ENCODE results near the gene LHX2.

The LHX2 gene

GRCh38 chr9:124013309-124014210 is 2.0 kb downstream of the LHX2 start:
- no peak for DNase-seq (ENCODE audit: low read depth)

GRCh38 chr9:124014211-124014955 is 2.8 kb downstream of the LHX2 start:
- DNase-seq (ENCODE audit: low read depth), result no peak

GRCh38 chr9:124014956-124015660 is 3.5 kb downstream of the LHX2 start:
- no peak for DNase-seq (ENCODE audit: low read depth)

- no peak for DNase-seq (ENCODE audit: low read depth)
Measured at GRCh38 chr9:124015661-124016131, 4.1 kb downstream of the LHX2 start.

GRCh38 chr9:124016175-124017050 is 4.8 kb downstream of the LHX2 start:
- no peak for DNase-seq (ENCODE audit: low read depth)

- no peak for DNase-seq (ENCODE audit: low read depth)
Measured at GRCh38 chr9:124017051-124017928, 5.7 kb downstream of the LHX2 start.

- no peak for DNase-seq (ENCODE audit: low read depth)
Measured at GRCh38 chr9:124017929-124018729, 6.6 kb downstream of the LHX2 start.

- DNase-seq (ENCODE audit: low read depth), result no peak
Measured at GRCh38 chr9:124018730-124019697, 7.4 kb downstream of the LHX2 start.

GRCh38 chr9:124019771-124020519 is 8.4 kb downstream of the LHX2 start:
- no peak for DNase-seq (ENCODE audit: low read depth)

GRCh38 chr9:124020520-124021384 is 9.2 kb downstream of the LHX2 start:
- DNase-seq (ENCODE audit: low read depth), result no peak

GRCh38 chr9:124021385-124021769 is 9.8 kb downstream of the LHX2 start:
- no peak for DNase-seq (ENCODE audit: low read depth)

- no peak for DNase-seq (ENCODE audit: low read depth)
Measured at GRCh38 chr9:124022201-124023121, 10.9 kb downstream of the LHX2 start.

- DNase-seq (ENCODE audit: low read depth), result no peak
Measured at GRCh38 chr9:124024107-124024506, 12.5 kb downstream of the LHX2 start.

GRCh38 chr9:124029617-124030016 is 18.0 kb downstream of the LHX2 start:
- DNase-seq (ENCODE audit: low read depth), result no peak

- DNase-seq (ENCODE audit: low read depth), result peak; percentile 69
Measured at GRCh38 chr9:124030969-124031451, 19.4 kb downstream of the LHX2 start.

Measured in amniotic epithelial cell (primary cell).